Cerebellar cortex (tissue), 1 donor: ENCODE results near the gene TADA2B.
"Not testable (repeated sequence)": the region's sequence is repeated elsewhere in the genome, so short reads cannot be mapped to it uniquely, and the experiment has no call there.

Experiments
- DNase-seq: peaks from one replicate; pipeline ENCODE4 v3.0.0-alpha.2; 2015; ENCODE audit warnings: low spot score

The TADA2B gene

GRCh38 chr4:7083597-7084563 is 40.7 kb downstream of the TADA2B start:
- no peak for DNase-seq

DNA sequence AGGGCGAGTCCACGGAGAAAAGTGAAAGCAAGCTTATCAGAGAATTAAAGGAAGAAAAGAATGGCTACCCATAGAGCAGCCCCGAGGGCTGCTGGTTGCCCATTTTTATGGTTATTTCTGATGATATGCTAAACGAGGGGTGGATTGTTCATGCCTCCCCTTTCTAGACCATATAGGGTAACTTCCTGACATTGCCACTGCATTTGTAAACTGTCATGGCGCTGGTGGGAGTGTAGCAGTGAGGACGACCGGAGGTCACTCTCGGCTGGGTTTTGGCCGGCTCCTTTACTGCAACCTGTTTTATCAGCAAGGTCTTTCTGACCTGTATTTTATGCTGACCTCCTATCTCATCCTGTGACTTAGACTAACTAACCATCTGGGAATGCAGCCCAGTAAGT is 41.4 kb downstream of the TADA2B start:
- not testable (repeated sequence) for DNase-seq

GRCh38 chr4:7086384-7086783 is 43.2 kb downstream of the TADA2B start:
- no peak for DNase-seq

GRCh38 chr4:7087036-7087435 is 43.9 kb downstream of the TADA2B start:
- no peak for DNase-seq

DNA sequence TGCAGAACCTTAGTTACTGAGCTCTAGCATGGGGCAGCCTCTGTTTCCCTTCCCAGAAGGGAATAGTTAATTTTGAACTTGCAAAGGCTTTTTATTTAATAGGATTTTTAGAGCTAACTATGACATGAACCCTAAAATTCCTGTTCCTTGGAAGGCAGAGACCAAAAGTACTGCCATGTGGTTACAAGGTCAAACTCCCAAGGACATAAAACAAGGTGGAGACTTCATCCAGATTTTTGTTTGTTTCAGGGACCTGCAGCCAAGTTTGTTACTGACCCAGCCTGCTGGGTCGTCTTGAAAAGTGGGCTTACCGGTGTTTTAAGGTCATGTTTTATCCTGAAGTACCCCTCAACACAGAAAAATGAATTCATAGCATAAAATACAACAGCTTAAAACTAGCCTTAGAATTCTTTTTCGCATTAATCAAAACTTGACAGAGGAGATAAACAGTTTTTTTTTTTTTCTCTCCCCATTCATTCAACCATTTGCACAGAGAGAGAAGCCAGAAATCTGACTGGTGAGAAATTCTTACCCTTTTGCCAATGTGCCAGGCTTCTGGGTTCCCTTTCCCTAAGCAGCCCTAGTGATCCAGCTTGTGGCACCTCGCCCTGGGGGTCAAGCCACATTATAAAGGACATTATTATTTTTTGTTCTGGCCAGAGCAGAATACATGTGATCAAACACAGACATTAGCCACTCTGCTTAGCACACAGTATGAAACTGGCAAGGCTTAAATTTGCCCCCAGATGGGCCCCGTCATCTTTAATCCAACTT is 46.2 kb downstream of the TADA2B start:
- no peak for DNase-seq

DNA sequence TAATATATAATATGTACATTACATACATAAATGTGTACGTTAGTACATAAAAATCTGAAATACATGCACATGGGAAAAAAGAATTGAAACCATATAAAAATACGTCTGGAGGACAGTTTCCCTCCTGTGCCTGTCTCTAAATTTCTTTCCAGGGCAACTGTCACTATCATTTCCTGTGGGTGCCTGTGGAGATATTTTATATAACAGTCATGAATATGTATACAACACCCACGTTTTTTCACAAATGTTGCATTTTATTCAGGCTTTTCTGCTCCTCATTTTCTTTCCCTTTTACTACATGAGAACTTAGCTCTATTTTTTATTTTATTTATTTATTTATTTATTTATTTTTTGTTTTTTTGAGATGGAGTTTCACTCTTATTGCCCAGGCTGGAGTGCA is 48.9 kb downstream of the TADA2B start:
- no peak for DNase-seq

- no peak for DNase-seq
Observed at GRCh38 chr4:7094916-7095315, 51.7 kb downstream of the TADA2B start.

- DNase-seq: no peak
Observed at GRCh38 chr4:7095611-7096155, 52.5 kb downstream of the TADA2B start.

DNA sequence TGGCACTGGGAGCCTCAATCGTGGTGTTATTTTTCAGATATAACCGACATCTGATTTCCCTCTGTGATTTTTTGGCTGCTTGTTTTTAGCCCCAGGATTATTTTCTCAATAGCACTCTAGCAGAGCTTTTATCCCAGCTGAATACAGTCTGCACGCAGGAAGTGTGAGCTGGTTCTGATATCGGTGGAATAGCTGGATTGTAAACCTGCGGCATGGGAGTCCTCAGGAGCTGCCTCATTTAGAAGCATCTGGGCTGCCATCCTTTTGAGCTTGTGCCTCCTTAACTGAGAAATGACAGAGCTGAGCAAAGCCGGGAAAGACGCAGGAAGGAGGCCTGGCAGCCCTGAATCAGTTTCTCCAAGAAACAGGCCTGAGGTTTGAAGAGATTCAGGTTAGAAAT is 53.1 kb downstream of the TADA2B start:
- no peak for DNase-seq

GRCh38 chr4:7101692-7102515 is 58.7 kb downstream of the TADA2B start:
- peak; percentile 81 for DNase-seq

DNA sequence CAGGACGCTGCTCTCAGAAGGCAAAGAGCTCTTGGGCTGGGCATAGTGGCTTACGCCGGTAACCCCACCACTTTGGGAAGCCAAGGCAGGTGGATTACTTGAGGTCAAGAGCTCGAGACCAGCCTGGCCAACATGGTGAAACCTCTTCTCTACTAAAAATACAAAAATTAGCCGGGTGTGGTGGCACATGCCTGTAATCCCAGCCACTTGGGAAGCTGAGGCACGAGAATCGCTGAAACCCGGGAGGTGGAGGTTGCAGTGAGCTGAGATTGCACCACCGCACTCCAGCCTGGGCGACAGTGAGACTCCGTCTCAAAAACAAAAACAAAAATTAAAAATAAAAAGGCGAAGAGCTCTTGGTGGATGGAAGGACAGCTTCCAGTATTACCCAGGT is 59.3 kb downstream of the TADA2B start:
- not testable (repeated sequence) for DNase-seq

- DNase-seq: peak; percentile 78
Observed at GRCh38 chr4:7103031-7103606, 59.9 kb downstream of the TADA2B start.

- no peak for DNase-seq
Observed at GRCh38 chr4:7103607-7104365, 60.6 kb downstream of the TADA2B start.

GRCh38 chr4:7104366-7105031 is 61.3 kb downstream of the TADA2B start:
- no peak for DNase-seq

- no peak for DNase-seq
Observed at GRCh38 chr4:7105276-7105675, 62.1 kb downstream of the TADA2B start.

DNA sequence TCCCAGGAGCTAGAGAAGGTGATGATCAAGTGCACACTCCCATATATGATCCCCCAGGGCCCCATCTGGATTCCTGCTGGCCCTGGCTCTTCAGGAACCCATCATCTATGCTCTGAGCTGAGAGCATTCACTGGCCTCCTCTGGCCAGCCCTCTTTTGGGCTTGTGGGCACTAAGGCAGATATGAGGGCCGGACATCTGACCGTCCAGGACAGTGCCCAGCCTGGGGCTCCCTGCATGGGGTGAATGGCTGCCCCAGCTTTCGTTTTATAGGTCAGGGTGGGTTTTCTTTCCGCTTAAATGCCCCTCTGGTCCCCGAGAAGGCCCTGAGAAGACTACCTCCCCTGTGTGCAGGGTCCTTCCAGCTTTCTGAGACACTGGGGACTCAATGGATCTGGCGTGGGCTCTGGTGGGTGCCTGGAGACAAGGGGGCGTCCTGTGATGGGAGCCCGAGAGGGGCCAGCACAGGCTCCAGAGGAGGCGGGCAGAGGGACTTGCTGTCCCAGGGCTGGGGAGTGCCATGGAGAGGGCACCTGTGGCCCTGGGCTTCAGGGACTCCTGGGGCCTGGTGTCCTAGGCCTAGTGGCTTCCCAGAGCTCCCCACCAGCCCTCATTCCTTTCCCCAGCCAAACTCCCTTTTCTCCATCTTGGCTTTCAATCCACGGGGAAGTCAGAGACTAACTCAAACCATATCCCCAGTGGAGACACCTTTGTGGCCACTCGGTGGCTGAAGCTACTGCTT is 64.2 kb downstream of the TADA2B start:
- DNase-seq: no peak
